ENCODE results near the gene CMPK2.

The CMPK2 gene

DNA sequence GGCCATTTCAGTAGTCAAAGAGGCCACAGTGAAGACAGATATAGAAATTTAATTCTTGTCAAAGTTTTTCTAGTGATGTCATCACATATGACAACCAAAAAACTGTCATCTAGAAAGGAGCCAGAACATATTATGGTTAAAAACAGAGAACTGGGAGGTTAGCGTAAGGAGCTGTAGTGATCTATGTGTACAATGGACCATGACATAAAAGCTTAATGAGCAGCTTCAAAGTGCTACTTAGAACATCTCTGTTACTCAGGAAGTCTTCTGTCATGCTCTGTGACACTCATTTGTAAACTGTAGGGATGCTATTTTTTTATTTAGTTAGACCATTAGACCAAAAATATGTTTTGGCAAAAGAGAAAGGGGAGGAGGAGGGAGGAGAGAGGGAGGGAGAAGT is 57.3 kb downstream of the CMPK2 start:
- no peak for DNase-seq

DNA sequence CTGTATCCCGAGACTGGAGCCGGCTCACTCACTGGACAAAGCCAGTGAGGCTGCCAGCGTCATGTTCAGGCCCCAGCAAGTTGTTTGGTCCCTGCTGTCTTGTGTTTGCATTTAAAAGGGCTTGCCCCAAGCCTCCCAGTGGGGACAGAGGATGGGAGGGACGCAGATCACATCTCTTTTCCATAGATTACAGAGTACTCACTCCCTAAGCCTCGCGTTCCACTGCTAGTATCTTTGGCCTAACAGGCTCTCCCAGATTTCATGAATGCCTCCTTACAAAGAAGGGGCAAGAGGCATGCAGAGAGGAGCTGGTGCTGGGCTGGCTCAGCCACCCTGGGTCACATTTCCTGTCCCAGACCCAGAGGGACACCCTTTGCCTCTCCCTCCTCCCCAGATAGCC is 59.1 kb downstream of the CMPK2 start:
- no peak for DNase-seq

DNA sequence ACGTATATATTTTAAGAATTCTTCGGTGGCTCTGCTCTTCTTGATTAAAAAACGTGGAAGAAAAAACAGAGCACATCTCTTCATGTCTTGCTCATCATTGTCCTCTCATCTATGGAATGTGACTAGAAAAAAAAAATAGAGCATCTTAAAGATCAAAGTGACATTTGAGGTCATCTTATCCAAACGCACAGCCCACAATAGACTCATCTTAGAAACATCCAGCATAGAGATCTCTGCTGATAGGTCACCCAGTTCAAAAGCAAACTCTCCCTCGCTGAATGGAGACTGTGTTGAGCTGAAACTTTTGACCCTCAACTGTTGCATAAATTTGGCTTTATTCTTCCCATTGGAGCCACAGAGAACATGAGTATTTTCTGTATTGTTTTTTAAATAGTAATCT is 65.2 kb downstream of the CMPK2 start:
- no peak for DNase-seq
